ENCODE measurements around the gene TBC1D25. TPM values are rescaled to one million over a fixed set of nuclear protein-coding genes. Genes with fewer than 3 reads are reported as not detected.

TBC1D25 gene
- total RNA-seq, 4 donors from 2014 or later: 7.7 to 14.1 (median 11.8) TPM

DNA sequence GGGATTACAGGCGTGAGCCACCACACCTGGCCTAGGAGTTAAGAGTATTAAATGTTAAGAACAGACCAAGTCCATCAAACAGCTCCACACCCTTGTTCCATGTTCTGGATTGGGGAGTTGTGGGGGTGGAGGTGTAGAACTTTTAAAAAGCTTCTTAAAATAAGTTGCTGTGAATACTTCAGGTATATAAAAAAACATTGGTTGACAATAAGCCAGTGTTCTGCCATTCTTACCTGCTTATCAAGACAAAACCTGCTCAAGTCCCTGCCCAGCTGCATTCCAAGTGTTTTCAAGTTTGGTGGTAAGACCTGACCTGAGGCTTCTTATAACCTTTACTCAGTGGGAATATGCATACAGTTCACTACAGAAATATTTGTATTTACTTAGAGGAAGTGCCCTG is 41.1 kb downstream of the TBC1D25 start:
- TF ChIP-seq, protein P1, sequence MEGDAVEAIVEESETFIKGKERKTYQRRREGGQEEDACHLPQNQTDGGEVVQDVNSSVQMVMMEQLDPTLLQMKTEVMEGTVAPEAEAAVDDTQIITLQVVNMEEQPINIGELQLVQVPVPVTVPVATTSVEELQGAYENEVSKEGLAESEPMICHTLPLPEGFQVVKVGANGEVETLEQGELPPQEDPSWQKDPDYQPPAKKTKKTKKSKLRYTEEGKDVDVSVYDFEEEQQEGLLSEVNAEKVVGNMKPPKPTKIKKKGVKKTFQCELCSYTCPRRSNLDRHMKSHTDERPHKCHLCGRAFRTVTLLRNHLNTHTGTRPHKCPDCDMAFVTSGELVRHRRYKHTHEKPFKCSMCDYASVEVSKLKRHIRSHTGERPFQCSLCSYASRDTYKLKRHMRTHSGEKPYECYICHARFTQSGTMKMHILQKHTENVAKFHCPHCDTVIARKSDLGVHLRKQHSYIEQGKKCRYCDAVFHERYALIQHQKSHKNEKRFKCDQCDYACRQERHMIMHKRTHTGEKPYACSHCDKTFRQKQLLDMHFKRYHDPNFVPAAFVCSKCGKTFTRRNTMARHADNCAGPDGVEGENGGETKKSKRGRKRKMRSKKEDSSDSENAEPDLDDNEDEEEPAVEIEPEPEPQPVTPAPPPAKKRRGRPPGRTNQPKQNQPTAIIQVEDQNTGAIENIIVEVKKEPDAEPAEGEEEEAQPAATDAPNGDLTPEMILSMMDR (IDR thresholded peaks at IDR 0.05; ENCODE audit: low read depth): no peak

DNA sequence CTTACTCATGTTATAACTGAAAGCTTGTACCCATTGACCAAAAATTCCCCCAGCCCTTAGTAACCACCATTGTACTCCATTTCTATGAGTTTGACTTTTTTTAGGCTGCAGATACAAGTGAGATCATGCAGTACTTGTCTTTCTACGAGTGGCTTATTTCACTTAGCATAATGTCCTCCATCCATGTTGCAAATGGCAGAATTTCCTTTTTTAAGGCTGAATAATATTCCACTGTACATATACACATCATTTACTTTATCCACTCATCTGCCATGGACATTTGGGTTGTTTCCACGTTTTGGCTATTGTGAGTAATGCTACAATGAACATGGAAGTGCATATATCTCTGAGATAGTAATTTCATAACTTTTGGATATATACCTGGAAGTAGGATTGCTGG is 45.2 kb downstream of the TBC1D25 start:
- TF ChIP-seq, protein P1 (IDR thresholded peaks at IDR 0.05; ENCODE audit: low read depth): no peak

DNA sequence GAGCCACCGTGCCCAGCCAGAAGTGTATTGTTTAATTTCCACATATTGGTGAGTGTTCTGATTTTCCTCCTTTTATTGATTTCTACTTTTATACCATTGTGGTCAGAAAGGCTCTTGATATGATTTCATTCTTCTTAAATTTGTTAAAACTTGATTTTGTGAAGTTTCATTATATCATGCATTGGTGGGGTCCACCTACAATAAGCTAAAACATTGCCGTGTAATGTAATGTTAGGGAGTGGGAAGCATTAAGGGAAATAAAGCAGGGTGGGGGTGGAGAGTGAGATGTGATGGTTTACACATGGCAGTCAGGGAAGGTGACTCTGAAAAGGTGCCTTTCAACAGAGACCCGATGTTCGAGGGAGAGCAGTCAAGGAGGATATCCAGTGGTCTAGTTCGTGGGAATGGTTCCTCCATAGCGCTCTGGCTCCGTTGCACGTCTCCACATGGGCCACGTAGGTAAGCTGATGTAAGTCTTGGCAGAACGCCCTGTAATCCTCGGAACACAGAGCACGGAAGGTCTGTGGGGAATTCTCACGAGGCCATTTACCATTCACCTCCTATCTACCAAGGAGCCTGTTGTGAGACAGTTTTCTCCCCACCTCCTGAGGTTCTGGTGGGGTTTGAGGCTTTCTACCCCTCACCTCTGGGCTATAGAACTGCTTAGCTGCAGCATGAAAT is 50.1 kb downstream of the TBC1D25 start:
- TF ChIP-seq, protein P1 (IDR thresholded peaks at IDR 0.05; ENCODE audit: low read depth): no peak

DNA sequence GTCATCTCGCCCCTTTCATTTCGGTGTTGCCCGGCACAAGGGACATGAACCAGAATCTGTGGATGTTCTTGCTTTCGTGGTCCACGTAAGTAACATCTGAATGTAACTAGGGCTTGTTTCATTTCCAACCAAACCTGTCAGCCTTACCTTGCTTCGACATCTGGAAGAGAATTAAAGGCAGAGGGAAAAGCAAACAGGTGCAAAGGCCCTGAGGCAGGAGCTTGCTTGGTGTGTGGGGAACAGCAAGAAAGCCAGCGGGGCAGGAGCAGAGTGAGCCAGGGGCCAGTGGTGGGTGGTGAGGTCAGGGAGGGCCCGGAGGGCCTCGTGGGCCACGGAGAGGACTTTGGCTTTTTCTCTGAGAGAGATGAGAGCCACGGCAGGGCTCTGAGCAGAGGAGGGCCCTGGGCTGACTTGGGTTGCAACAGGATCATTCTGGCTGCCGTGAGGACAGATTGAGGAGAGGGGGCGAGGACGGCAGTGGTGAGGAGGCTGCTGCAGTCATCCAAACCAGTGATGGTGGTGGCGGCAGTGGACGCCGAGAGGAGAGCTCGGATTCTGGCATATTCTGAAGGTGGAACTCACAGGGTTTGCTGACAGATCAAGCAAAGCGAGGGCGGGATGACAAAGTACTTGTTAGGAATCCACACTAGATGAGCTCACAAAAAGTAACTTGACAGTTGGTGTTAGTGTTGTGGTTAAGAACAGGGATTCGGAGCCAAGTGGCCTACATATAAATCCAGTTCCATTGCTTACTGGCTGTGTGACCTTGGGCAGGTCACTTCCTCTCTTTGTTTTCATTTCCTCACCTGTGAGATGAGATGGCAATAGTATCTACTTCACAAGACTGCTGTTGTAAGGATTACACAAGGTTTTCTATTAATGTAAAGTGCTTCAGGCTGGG is 50.9 kb downstream of the TBC1D25 start:
- TF ChIP-seq, protein P1 (IDR thresholded peaks at IDR 0.05; ENCODE audit: low read depth): no peak

DNA sequence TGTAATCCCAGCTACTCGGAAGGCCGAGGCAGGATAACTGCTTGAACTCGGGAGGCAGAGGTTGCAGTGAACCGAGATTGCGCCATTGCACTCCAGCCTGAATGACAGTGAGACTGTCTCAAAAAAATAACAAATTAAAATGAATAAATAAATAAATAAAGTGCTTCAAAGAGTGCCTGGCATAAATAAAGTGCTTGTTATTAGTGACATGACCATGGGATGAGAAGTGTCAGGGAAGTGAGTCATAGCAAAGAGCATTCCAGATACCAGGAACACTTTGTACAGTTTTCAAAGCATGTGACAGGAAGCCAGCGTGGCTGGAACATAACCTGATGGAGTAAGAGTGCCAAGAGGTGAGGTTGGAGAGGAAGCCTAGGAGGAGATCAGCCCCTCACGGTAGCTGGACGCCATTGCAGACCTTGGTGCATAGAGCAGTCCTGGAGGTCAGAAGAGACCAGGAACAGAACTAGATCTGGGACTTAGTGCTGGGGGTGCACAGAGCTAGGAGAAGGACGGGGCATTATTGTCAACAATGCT is 51.8 kb downstream of the TBC1D25 start:
- TF ChIP-seq, protein P1 (IDR thresholded peaks at IDR 0.05; ENCODE audit: low read depth): no peak

DNA sequence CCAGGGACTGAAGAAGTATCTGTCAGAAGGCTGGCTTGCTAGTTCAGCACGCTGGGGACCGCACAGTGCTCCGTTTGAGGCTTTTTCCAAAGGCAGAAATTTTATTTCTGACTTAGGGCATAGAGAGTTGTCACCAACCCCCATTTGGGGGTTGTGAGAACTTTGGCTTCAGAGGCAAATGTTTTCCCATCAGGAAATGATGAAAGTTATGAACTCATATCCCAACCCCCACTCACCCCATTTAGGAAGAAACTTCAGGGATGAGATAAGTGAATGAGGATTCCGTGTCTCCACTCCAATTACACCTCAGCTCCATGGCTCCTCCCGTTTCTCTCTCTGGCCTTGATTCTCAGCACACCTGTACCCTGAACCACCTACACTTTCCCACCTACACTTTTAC is 53.5 kb downstream of the TBC1D25 start:
- TF ChIP-seq, protein P1 (IDR thresholded peaks at IDR 0.05; ENCODE audit: low read depth): no peak

DNA sequence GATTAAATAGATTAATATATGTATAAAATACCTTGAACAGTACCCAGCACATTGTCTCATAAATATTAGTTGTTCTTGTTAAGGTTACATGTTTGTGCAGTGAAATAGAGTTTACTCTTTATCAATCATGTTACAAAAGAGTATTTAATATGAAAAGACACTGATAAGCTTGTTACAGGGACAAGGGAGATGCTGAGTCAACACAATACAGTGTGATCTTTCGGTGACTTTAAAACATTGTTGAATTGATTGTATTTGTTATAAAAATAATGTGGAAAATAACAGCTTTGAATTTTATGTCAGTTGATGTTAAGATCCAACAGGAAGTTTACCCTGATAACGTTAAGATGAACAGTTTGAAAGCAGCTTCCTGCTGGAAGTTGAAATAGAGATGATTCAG is 56.4 kb downstream of the TBC1D25 start:
- TF ChIP-seq, protein P1 (IDR thresholded peaks at IDR 0.05; ENCODE audit: low read depth): no peak
